Upper lobe of right lung (tissue), 1 donor: Measurements from ENCODE around the gene ORC3. TPM values are rescaled to one million over a fixed set of nuclear protein-coding genes. Genes with fewer than 3 reads are reported as not detected.

Experiments used
- ATAC-seq: fragments of 200-7000 bp; cut with Tn5 transposase; one replicate; pipeline ENCODE4 v1.9.1; 2020; ENCODE audit warnings: mild to moderate bottlenecking, moderate library complexity
- DNase-seq: peaks from one replicate; pipeline ENCODE4 v3.0.0-alpha.2; 2020
- H3K27ac ChIP-seq: fragments of 200-600 bp; one replicate; pipeline ENCODE4 v1.8.0; 2022
- H3K27me3 ChIP-seq: fragments of 200-600 bp; one replicate; pipeline ENCODE4 v1.8.0; 2022; ENCODE audit warnings: mild to moderate bottlenecking
- H3K36me3 ChIP-seq: fragments of 200-600 bp; one replicate; pipeline ENCODE4 v1.8.0; 2022
- H3K4me1 ChIP-seq: fragments of 200-600 bp; one replicate; pipeline ENCODE4 v1.8.0; 2022
- H3K4me3 ChIP-seq: fragments of 200-600 bp; one replicate; pipeline ENCODE4 v1.8.0; 2022; ENCODE audit warnings: mild to moderate bottlenecking
- H3K9me3 ChIP-seq: fragments of 200-600 bp; one replicate; pipeline ENCODE4 v1.8.0; 2022
- intact Hi-C: fragments of 100-400 bp; cut with DNase I; formaldehyde crosslinking; loops from one replicate; pipeline ENCODE4 v1.11.0; 2022
- total RNA-seq: library from RNA; stranded (reverse); fragmentation: NEBNext Ultra II Directional; extraction: Animal tissue kit (Norgen Biotek cat#: 25700); gene quantifications from one replicate; pipeline ENCODE4 v1.2.1, GENCODE V29; 2021
- TF ChIP-seq, protein P1 (sequence below): fragments of 200-600 bp; IDR thresholded peaks from one replicate; pipeline ENCODE4 v1.8.0; 2022; ENCODE audit warnings: antibody characterized with exemption
- donor health status: DM: no; HTN: yes; CAD: no; lungs with severe emphysema.

Gene ORC3
- total RNA-seq, 1 donor from 2014 or later: 16.2 TPM

- H3K9me3 ChIP-seq: no peaks in the 10 kb centered on the region
- DNase-seq (no peak), ATAC-seq (no peak)
- H3K27ac ChIP-seq: no peak overlapping the region
- no peaks in the 10 kb centered on the region for H3K27me3 ChIP-seq
- intact Hi-C loops: no loop called here
- no peak overlapping the region for H3K4me3 ChIP-seq
- H3K36me3 ChIP-seq: peaks cover 20% of the 10 kb centered on the region
- no peaks in the 10 kb centered on the region for H3K4me1 ChIP-seq
- TF ChIP-seq, protein P1, sequence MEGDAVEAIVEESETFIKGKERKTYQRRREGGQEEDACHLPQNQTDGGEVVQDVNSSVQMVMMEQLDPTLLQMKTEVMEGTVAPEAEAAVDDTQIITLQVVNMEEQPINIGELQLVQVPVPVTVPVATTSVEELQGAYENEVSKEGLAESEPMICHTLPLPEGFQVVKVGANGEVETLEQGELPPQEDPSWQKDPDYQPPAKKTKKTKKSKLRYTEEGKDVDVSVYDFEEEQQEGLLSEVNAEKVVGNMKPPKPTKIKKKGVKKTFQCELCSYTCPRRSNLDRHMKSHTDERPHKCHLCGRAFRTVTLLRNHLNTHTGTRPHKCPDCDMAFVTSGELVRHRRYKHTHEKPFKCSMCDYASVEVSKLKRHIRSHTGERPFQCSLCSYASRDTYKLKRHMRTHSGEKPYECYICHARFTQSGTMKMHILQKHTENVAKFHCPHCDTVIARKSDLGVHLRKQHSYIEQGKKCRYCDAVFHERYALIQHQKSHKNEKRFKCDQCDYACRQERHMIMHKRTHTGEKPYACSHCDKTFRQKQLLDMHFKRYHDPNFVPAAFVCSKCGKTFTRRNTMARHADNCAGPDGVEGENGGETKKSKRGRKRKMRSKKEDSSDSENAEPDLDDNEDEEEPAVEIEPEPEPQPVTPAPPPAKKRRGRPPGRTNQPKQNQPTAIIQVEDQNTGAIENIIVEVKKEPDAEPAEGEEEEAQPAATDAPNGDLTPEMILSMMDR: no peak
These were observed 47.2 kb downstream of the ORC3 start for GRCh38 chr6:87637106-87637505.

DNA sequence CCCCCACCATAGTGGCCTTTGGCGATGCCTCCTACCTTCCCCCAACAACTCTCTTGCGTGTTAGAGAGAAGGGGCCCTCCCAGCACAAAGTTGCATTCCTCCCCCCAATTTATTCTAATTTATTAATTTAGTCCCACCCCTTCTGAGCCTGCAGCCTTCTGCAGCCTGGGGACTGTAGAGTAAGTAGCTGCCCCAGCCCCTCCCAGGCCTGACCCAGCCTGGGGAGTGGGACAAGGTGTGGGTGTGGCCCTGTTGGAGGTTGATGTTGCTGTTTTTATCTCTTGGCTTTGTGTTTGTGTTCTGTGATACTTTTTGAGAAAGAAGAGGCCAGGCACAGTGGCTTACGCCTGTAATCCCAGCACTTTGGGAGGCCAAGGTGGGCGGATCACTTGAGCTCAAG is 49.4 kb downstream of the ORC3 start:
- TF ChIP-seq, protein P1: no peak
- ATAC-seq (no peak), DNase-seq (no peak)
- H3K27me3 ChIP-seq: no peaks in the 10 kb centered on the region
- no peaks in the 10 kb centered on the region for H3K4me1 ChIP-seq
- H3K36me3 ChIP-seq: peaks cover 20% of the 10 kb centered on the region
- H3K9me3 ChIP-seq: no peaks in the 10 kb centered on the region
- intact Hi-C loops: no loop called here
- no peak overlapping the region for H3K27ac ChIP-seq
- no peak overlapping the region for H3K4me3 ChIP-seq

DNA sequence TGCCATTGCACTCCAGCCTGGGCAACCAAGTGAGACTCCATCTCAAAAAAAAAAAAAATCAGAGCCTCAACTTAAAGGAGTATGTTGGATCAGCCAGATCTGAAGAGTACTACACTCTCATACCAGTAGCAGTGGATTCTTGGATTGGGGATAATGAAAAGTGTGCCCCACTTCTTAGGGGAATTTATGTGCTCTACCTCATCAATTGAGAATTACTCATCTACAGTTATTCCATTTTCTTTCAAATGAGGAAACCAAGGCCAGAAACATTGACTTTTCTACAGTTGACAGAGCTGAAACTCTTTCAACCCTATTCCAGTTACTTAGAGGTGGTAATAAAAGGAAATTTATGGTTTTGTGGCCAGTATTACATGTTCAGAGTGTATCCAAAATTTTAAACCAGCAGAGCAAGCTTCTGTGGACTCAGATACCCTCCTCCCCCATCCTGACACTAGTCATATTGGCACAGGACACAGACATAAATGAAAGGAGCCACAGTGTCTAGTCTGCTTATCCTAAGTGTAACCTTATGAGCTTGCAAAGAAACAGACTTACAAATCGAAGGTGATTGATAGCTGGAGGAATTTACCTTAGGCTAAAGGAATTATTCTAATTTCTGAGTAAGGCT is 51.2 kb downstream of the ORC3 start:
- intact Hi-C loops: no loop called here
- no peak for DNase-seq
- TF ChIP-seq, protein P1: no peak
- Histone ChIP-seq H3K4me3 (no peak overlapping the region), H3K9me3 (no peaks in the 10 kb centered on the region), H3K27ac (no peak overlapping the region), H3K27me3 (no peaks in the 10 kb centered on the region), H3K36me3 (peaks cover 9% of the 10 kb centered on the region), H3K4me1 (no peaks in the 10 kb centered on the region)
- ATAC-seq: no peak

- no peak overlapping the region for H3K27ac ChIP-seq
- no peak for ATAC-seq
- no peaks in the 10 kb centered on the region for H3K4me1 ChIP-seq
- no peaks in the 10 kb centered on the region for H3K27me3 ChIP-seq
- no peaks in the 10 kb centered on the region for H3K36me3 ChIP-seq
- no peak for DNase-seq
- H3K9me3 ChIP-seq: no peaks in the 10 kb centered on the region
- no peak overlapping the region for H3K4me3 ChIP-seq
- TF ChIP-seq, protein P1: no peak
- intact Hi-C loops: no loop called here
These were observed 55.1 kb downstream of the ORC3 start for GRCh38 chr6:87645080-87645479.

DNA sequence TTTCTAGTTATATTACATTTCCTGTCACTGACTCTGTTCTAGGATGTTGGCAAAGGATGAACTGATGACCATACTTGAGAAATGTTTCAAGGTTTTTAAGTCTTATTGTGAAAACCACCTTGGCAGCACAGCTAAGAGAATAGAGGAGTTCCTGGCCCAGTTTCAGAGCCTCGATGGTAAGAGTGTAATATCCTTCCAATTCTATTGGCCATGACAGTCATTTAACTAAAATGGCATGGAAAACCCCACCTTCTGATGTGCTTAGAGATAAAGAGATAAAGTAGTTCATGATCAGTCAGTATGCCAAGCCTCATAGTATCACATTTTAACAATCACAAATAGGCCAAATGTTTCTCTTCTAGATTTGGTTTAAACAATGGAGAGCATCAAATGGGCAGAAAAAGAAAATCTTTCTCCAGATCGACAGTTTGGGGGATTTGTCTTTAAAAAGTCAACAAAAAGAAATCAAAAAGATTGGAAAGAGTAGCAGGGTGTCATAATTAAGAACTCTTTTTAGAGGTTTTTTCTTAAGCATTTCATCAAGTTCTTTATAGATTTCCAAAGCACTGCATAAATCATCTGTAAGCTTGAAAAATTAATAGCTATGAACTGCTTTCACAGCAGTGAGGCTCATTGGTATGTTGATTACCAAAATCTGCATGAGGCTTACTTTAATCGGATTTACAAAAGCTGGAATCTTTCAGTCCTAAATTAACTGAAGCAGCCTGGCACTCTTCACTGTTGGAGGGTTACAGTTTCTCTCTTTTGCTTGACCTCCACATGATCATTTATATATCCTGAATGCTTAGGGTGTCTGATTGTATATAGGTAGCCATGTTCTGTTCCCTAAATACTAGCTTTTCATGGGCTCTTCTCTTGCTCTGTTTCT is 63.4 kb downstream of the ORC3 start:
- intact Hi-C loops: no loop called here

More for the DNA sequence above, 63.4 kb downstream of the ORC3 start:
- H3K9me3 ChIP-seq: no peaks in the 10 kb centered on the region
- ATAC-seq (no peak), DNase-seq (no peak)
- H3K27me3 ChIP-seq: no peaks in the 10 kb centered on the region
- H3K27ac ChIP-seq: no peak overlapping the region
- TF ChIP-seq, protein P1: no peak
- H3K36me3 ChIP-seq: peaks cover 6% of the 10 kb centered on the region
- H3K4me3 ChIP-seq: no peak overlapping the region
- no peaks in the 10 kb centered on the region for H3K4me1 ChIP-seq
